ENCODE measurements around the gene LTBP4.

LTBP4 gene

DNA sequence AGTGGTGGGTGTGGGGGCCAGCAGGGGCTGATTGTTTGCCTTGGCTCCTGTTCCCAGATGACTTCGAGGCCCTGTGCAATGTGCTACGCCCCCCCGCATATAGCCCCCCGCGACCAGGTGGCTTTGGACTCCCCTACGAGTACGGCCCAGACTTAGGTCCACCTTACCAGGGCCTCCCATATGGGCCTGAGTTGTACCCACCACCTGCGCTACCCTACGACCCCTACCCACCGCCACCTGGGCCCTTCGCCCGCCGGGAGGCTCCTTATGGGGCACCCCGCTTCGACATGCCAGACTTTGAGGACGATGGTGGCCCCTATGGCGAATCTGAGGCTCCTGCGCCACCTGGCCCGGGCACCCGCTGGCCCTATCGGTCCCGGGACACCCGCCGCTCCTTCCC is 25.7 kb downstream of the LTBP4 start:
- Histone ChIP-seq H3K9me3 (ENCODE audit: control insufficient read depth, insufficient read depth, low read depth, low read length) (no peaks in the 10 kb centered on the region), H3K36me3 (ENCODE audit: control insufficient read depth in 2 of 2, insufficient read depth in 1 of 2, low read length in 2 of 2) (peaks cover 0 to 12% of the 10 kb centered on the region in 2 experiments; a peak in 2 of 3 replicates), H3K4me3 (ENCODE audit: low read depth, low read length) (no peak overlapping the region), H3K27ac (ENCODE audit: extremely low read depth, low read depth, low read length) (no peak overlapping the region), H3K4me1 (ENCODE audit: control insufficient read depth, insufficient read depth, low read length) (peaks cover 16% of the 10 kb centered on the region)
- POLR2A ChIA-PET, result no interaction called here
- CTCF ChIA-PET, result interaction anchor here (0.7 to 11.0 kb wide), 5 partner anchors 7 to 432 kb away, joined by 3 to 236 read pairs (median 4); partner anchors contain the start of gene LTBP4
- TF ChIP-seq ZNF658 (tag by site-specific recombination; IDR thresholded peaks at IDR 0.05) (no peak), ZNF76 (tag by site-specific recombination; IDR thresholded peaks at IDR 0.05; ENCODE audit: borderline replicate concordance, low read depth) (no peak), GLIS2 (tag by site-specific recombination; IDR thresholded peaks at IDR 0.05) (0 out of 2 replicates have a peak, but pooled peaks have one; percentile 31)

DNA sequence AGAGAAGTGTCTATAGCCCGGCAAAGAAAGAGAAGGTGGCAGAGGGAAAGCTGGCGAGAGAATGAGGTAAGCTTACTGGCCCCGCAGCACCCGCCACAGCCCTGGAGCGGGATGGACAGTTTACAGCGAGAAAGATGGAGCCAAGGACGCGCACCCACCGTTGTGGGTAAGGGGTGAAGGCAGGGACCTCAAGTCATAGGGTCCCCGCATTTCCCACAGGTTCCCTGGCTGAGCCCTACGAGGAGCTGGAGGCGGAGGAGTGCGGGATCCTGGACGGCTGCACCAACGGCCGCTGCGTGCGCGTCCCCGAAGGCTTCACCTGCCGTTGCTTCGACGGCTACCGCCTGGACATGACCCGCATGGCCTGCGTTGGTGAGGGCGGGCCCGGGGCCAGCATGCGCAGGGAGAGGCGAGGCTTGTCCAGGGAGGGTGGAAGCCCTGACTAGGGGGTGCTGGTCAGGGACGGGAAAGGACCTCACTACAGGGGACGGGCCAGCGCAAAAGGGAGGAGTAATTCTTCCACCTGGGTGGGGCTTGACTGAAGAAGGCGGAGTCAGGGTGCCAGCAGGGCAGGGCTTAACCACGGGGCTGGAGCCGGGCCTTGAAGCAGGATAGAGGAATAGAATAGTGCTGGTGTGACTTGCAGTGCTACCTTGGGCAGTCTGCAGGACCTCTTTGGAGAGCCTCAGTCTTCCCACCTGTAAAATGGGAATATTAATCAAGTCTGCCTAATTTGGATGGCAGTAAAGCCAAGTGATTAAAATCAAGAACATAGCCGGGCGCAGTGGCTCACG is 26.5 kb downstream of the LTBP4 start:
- H3K36me3 ChIP-seq (ENCODE audit: control insufficient read depth in 2 of 2, insufficient read depth in 1 of 2, low read length in 2 of 2), result peaks cover 0 to 6% of the 10 kb centered on the region in 2 experiments; a peak in 2 of 3 replicates
- H3K27ac ChIP-seq (ENCODE audit: extremely low read depth, low read depth, low read length), result no peak overlapping the region
- H3K4me3 ChIP-seq (ENCODE audit: low read depth, low read length), result no peak overlapping the region
- peaks cover 16% of the 10 kb centered on the region for H3K4me1 ChIP-seq (ENCODE audit: control insufficient read depth, insufficient read depth, low read length)
- POLR2A ChIA-PET, result no interaction called here
- H3K9me3 ChIP-seq (ENCODE audit: control insufficient read depth, insufficient read depth, low read depth, low read length), result no peaks in the 10 kb centered on the region
- CTCF ChIA-PET, result interaction anchor here (0.5 to 11.0 kb wide), 6 partner anchors 7 to 553 kb away, joined by 3 to 236 read pairs (median 4); partner anchors contain the start of gene LTBP4
- TF ChIP-seq KLF8 (tag by site-specific recombination; IDR thresholded peaks at IDR 0.05) (peak; percentile 59; the same call in 1 of the 2 replicates), ZNF501 (tag by site-specific recombination; IDR thresholded peaks at IDR 0.05) (peak; percentile 32; the same call in 1 of the 2 replicates), ZNF121 (tag by site-specific recombination; IDR thresholded peaks at IDR 0.05) (peak; percentile 69; the same call in 1 of the 2 replicates), ZBTB48 (tag by site-specific recombination; IDR thresholded peaks at IDR 0.05) (0 out of 2 replicates have a peak, but pooled peaks have one; percentile 13), ZFP69B (tag by site-specific recombination; IDR thresholded peaks at IDR 0.05) (no peak), MZF1 (tag by site-specific recombination; IDR thresholded peaks at IDR 0.05; ENCODE audit: borderline replicate concordance) (no peak), ZBTB20 (tag by site-specific recombination; IDR thresholded peaks at IDR 0.05) (no peak), ZNF473 (tag by site-specific recombination; IDR thresholded peaks at IDR 0.05) (no peak), PRDM1 (tag by site-specific recombination; IDR thresholded peaks at IDR 0.05) (peak; percentile 87), ZNF133 (tag by site-specific recombination; IDR thresholded peaks at IDR 0.05) (no peak)
- TF ChIP-seq, protein P1, sequence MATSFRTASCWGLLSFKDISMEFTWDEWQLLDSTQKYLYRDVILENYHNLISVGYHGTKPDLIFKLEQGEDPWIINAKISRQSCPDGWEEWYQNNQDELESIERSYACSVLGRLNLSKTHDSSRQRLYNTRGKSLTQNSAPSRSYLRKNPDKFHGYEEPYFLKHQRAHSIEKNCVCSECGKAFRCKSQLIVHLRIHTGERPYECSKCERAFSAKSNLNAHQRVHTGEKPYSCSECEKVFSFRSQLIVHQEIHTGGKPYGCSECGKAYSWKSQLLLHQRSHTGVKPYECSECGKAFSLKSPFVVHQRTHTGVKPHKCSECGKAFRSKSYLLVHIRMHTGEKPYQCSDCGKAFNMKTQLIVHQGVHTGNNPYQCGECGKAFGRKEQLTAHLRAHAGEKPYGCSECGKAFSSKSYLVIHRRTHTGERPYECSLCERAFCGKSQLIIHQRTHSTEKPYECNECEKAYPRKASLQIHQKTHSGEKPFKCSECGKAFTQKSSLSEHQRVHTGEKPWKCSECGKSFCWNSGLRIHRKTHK (tag by site-specific recombination; IDR thresholded peaks at IDR 0.05), result no peak
- TF ChIP-seq, protein P2, sequence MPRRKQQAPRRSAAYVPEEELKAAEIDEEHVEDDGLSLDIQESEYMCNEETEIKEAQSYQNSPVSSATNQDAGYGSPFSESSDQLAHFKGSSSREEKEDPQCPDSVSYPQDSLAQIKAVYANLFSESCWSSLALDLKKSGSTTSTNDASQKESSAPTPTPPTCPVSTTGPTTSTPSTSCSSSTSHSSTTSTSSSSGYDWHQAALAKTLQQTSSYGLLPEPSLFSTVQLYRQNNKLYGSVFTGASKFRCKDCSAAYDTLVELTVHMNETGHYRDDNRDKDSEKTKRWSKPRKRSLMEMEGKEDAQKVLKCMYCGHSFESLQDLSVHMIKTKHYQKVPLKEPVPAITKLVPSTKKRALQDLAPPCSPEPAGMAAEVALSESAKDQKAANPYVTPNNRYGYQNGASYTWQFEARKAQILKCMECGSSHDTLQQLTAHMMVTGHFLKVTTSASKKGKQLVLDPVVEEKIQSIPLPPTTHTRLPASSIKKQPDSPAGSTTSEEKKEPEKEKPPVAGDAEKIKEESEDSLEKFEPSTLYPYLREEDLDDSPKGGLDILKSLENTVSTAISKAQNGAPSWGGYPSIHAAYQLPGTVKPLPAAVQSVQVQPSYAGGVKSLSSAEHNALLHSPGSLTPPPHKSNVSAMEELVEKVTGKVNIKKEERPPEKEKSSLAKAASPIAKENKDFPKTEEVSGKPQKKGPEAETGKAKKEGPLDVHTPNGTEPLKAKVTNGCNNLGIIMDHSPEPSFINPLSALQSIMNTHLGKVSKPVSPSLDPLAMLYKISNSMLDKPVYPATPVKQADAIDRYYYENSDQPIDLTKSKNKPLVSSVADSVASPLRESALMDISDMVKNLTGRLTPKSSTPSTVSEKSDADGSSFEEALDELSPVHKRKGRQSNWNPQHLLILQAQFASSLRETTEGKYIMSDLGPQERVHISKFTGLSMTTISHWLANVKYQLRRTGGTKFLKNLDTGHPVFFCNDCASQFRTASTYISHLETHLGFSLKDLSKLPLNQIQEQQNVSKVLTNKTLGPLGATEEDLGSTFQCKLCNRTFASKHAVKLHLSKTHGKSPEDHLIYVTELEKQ (tag by site-specific recombination; IDR thresholded peaks at IDR 0.05; ENCODE audit: borderline replicate concordance), result no peak
- TF ChIP-seq, protein P3, sequence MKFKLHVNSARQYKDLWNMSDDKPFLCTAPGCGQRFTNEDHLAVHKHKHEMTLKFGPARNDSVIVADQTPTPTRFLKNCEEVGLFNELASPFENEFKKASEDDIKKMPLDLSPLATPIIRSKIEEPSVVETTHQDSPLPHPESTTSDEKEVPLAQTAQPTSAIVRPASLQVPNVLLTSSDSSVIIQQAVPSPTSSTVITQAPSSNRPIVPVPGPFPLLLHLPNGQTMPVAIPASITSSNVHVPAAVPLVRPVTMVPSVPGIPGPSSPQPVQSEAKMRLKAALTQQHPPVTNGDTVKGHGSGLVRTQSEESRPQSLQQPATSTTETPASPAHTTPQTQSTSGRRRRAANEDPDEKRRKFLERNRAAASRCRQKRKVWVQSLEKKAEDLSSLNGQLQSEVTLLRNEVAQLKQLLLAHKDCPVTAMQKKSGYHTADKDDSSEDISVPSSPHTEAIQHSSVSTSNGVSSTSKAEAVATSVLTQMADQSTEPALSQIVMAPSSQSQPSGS (tag by site-specific recombination; IDR thresholded peaks at IDR 0.05; ENCODE audit: low read depth), result no peak
- TF ChIP-seq, protein P4, sequence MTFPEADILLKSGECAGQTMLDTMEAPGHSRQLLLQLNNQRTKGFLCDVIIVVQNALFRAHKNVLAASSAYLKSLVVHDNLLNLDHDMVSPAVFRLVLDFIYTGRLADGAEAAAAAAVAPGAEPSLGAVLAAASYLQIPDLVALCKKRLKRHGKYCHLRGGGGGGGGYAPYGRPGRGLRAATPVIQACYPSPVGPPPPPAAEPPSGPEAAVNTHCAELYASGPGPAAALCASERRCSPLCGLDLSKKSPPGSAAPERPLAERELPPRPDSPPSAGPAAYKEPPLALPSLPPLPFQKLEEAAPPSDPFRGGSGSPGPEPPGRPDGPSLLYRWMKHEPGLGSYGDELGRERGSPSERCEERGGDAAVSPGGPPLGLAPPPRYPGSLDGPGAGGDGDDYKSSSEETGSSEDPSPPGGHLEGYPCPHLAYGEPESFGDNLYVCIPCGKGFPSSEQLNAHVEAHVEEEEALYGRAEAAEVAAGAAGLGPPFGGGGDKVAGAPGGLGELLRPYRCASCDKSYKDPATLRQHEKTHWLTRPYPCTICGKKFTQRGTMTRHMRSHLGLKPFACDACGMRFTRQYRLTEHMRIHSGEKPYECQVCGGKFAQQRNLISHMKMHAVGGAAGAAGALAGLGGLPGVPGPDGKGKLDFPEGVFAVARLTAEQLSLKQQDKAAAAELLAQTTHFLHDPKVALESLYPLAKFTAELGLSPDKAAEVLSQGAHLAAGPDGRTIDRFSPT (tag by site-specific recombination; IDR thresholded peaks at IDR 0.05), result no peak
- TF ChIP-seq, protein P5, sequence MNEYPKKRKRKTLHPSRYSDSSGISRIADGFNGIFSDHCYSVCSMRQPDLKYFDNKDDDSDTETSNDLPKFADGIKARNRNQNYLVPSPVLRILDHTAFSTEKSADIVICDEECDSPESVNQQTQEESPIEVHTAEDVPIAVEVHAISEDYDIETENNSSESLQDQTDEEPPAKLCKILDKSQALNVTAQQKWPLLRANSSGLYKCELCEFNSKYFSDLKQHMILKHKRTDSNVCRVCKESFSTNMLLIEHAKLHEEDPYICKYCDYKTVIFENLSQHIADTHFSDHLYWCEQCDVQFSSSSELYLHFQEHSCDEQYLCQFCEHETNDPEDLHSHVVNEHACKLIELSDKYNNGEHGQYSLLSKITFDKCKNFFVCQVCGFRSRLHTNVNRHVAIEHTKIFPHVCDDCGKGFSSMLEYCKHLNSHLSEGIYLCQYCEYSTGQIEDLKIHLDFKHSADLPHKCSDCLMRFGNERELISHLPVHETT (tag by site-specific recombination; IDR thresholded peaks at IDR 0.05), result no peak; the same call in 1 of the 2 replicates
- TF ChIP-seq, protein P6, sequence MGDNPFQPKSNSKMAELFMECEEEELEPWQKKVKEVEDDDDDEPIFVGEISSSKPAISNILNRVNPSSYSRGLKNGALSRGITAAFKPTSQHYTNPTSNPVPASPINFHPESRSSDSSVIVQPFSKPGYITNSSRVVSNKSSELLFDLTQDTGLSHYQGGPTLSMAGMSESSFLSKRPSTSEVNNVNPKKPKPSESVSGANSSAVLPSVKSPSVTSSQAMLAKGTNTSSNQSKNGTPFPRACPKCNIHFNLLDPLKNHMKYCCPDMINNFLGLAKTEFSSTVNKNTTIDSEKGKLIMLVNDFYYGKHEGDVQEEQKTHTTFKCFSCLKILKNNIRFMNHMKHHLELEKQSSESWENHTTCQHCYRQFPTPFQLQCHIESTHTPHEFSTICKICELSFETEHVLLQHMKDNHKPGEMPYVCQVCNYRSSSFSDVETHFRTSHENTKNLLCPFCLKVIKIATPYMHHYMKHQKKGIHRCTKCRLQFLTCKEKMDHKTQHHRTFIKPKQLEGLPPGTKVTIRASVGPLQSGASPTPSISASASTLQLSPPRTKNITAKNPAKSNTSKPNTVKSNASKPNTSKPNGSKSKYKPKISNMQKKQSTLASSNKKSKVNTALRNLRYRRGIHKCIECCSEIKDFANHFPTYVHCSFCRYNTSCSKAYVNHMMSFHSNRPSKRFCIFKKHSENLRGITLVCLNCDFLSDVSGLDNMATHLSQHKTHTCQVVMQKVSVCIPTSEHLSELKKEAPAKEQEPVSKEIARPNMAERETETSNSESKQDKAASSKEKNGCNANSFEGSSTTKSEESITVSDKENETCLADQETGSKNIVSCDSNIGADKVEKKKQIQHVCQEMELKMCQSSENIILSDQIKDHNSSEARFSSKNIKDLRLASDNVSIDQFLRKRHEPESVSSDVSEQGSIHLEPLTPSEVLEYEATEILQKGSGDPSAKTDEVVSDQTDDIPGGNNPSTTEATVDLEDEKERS (tag by site-specific recombination; IDR thresholded peaks at IDR 0.05), result 0 out of 2 replicates have a peak, but pooled peaks have one; percentile 42
